HG02678 (cell line): ENCODE data around the gene PRR14L.

ENCODE experiments used
- ATAC-seq: cut with Tn5 transposase; IDR thresholded peaks from one replicate; pipeline ENCODE4 v1.9.1; 2021; ENCODE audit warnings: mild to moderate bottlenecking, moderate library complexity; ENCODE audit not compliant: unreplicated experiment

The PRR14L gene

GRCh38 chr22:31647066-31647465 lies 102.9 kb downstream of the PRR14L start:
- no peak for ATAC-seq

GRCh38 chr22:31646186-31647019 lies 103.5 kb downstream of the PRR14L start:
- ATAC-seq, result no peak

- no peak for ATAC-seq
These were observed 110.4 kb downstream of the PRR14L start for GRCh38 chr22:31639436-31640039.

DNA sequence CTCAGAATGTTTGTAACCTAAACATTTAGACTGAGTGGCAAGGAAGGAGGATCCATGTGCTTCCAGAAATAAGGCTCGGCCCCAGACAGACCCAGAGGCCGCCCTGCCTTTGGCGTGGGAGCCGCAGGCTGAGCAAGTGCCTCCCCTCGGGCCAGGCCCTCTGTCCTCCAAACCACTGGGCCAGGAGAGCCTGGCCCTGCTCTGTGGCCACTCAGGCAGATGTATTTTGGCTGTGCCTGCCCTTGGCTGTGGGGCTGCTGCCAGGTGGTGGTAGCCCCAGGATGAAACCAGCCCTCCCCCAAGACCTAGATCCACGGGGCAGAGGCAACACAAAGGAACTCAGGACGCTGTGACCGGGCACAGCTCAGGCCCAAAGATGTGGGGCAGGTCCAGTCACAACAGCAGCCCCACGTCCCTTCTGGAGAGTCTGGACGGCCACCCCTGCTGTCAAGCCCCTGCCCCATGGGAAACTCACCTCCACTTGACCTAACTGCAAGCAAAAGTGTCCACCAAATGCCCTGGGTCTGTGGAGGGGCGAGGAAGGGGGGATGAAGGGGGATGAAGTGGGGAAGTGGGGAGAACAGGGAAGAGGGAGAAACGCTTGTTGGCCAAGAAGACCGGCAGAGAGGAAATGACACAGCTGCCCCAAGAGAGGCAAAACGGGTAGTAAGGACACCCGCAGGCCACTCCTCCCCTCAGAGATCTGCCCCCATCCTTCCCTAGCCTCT lies 111.9 kb downstream of the PRR14L start:
- ATAC-seq, result peak; percentile 35

DNA sequence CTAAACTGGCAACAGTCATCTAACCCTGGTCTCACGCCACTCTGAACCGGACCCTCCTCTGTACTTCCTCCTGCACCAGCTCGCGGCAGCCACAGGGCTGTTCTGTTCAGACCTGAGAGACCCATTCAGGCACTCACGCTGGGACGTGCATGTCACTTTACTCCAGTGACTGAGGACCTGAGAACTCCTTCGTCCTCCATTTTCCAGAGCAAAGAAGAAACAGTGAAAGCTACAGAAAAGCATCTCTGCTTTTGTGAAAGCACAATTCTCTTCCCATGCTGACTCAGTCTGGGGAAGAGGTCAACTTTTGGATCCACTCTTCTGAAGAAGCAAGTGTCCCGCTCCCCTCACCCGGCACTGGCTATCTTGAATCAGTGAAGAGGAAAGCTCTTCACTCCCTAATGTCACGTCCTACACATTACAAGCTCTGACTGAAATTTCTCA lies 112.5 kb downstream of the PRR14L start:
- ATAC-seq, result peak; percentile 59

GRCh38 chr22:31635638-31636306 lies 114.2 kb downstream of the PRR14L start:
- ATAC-seq, result no peak

- ATAC-seq, result no peak
These were observed 118.5 kb downstream of the PRR14L start for GRCh38 chr22:31631436-31631835.
